Chondrocyte (in vitro differentiated cells): Measurements from ENCODE around the gene TMEM248. TPM values are rescaled to one million over a fixed set of nuclear protein-coding genes. Genes with fewer than 3 reads are reported as not detected.
A peak's percentile ranks its signal among the peaks of the same experiment; 100 is the strongest.

Source experiments
- DNase-seq: peaks from one replicate; pipeline ENCODE4 v3.0.0; 2021; ENCODE audit warnings: mixed read lengths, low spot score
- H3K27ac Mint-ChIP-seq: one replicate; pipeline ENCODE4 v1.8.0; 2021; ENCODE audit warnings: mild to moderate bottlenecking, moderate library complexity, mixed read lengths; ENCODE audit not compliant: unreplicated experiment
- H3K27me3 Mint-ChIP-seq: 2 replicates; pipeline ENCODE4 v1.8.0; 2021; ENCODE audit warnings: low read depth, mixed read lengths
- H3K36me3 Mint-ChIP-seq: 2 replicates; pipeline ENCODE4 v1.8.0; 2021; ENCODE audit warnings: low read depth, mixed read lengths
- H3K4me1 Mint-ChIP-seq: 2 replicates; pipeline ENCODE4 v1.8.0; 2021; ENCODE audit warnings: low read depth, mild to moderate bottlenecking, mixed read lengths
- H3K4me3 Mint-ChIP-seq: one replicate; pipeline ENCODE4 v1.8.0; 2021; ENCODE audit warnings: mild to moderate bottlenecking, moderate library complexity, mixed read lengths; ENCODE audit not compliant: unreplicated experiment
- H3K9me3 Mint-ChIP-seq: 2 replicates; pipeline ENCODE4 v1.8.0; 2021; ENCODE audit warnings: low read depth, mixed read lengths
- total RNA-seq: library from RNA; stranded (reverse); gene quantifications from 3 replicates; pipeline ENCODE4 v1.2.1, GENCODE V29; 2021
- TF ChIP-seq, protein P1 (sequence below): fragments of 200-600 bp; sonication (generic); IDR thresholded peaks from 2 replicates; pipeline ENCODE4 v1.5.0; 2021; ENCODE audit warnings: antibody characterized with exemption, mild to moderate bottlenecking, moderate library complexity

TMEM248 gene
- total RNA-seq, 1 donor from 2014 or later, result 83.0 TPM

DNA sequence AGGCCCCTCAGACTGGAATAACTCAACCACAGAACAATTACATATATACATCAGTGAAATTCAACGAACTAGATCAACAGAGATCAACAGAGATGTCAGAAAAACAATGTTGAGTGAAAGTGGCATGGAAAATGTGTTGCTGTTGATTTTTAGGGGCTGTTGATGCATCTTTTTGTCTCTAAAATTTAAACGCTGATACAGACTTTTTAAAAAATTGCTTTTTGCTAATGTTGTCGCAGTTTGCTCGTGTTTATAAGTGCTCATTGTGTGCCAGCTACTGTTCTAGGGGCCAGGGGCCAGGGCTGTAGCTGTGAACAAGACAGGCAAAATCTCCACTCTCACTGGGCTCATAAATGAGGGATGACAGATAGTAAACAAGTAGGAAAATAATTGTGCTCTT, 18.3 kb downstream of the TMEM248 start:
- TF ChIP-seq, protein P1, sequence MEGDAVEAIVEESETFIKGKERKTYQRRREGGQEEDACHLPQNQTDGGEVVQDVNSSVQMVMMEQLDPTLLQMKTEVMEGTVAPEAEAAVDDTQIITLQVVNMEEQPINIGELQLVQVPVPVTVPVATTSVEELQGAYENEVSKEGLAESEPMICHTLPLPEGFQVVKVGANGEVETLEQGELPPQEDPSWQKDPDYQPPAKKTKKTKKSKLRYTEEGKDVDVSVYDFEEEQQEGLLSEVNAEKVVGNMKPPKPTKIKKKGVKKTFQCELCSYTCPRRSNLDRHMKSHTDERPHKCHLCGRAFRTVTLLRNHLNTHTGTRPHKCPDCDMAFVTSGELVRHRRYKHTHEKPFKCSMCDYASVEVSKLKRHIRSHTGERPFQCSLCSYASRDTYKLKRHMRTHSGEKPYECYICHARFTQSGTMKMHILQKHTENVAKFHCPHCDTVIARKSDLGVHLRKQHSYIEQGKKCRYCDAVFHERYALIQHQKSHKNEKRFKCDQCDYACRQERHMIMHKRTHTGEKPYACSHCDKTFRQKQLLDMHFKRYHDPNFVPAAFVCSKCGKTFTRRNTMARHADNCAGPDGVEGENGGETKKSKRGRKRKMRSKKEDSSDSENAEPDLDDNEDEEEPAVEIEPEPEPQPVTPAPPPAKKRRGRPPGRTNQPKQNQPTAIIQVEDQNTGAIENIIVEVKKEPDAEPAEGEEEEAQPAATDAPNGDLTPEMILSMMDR, result no peak
- H3K36me3 Mint-ChIP-seq, result peaks cover 6% of the 10 kb centered on the region
- peaks cover 19% of the 10 kb centered on the region for H3K4me1 Mint-ChIP-seq

DNA sequence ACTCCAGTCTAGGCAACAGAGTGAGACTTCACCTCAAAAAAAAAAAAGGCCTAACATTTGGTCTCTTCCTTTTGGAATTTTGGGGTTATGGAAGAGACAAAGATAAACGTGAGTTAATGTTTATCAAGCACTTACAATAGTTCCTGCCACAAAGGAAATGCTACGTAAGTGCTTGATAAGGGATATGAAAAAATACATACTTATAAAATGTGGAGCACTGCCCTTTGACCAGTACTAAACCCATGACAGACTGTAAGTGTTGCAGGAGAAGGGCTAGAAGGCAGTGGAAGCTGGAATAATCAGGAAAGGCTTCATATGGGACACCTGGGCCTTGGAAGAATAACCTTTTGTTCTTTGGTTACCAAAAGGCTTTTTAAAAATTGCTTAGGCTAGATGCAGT, 25.5 kb downstream of the TMEM248 start:
- Mint-ChIP-seq H3K27ac (no peak overlapping the region), H3K9me3 (no peaks in the 10 kb centered on the region), H3K36me3 (peaks cover 27% of the 10 kb centered on the region), H3K4me3 (no peak overlapping the region), H3K27me3 (no peaks in the 10 kb centered on the region), H3K4me1 (peaks cover 9% of the 10 kb centered on the region)
- TF ChIP-seq, protein P1, result no peak
- DNase-seq, result no peak

More for the DNA sequence above, 18.3 kb downstream of the TMEM248 start:
- H3K4me3 Mint-ChIP-seq, result no peak overlapping the region
- no peaks in the 10 kb centered on the region for H3K27me3 Mint-ChIP-seq
- no peak for DNase-seq
- H3K27ac Mint-ChIP-seq, result no peak overlapping the region
- H3K9me3 Mint-ChIP-seq, result no peaks in the 10 kb centered on the region

DNA sequence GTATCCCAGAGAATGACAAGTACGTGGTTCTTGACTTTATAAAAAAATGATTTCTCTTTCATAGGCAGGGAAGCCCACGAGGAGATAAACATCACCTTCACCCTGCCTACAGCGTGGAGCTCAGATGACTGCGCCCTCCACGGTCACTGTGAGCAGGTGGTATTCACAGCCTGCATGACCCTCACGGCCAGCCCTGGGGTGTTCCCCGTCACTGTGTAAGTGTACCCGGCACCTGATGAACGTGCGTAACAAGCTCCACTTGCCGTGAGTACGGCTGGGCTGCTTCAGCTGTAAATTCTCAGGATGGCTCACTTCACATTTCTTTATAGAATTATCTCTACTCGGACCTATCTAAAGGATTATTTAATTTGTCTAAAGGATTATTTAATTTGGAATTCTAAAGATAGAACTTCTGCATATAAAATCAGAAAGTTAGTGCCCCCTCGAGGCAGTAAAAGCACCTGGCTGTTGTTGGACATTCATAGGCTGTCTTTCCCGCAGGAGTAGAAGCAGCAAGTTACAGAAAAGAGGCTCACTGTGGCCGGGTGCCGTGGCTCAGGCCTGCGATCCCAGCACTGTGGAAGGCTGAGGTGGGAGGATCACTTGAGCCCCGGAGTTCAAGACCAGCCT, 27.6 kb downstream of the TMEM248 start:
- H3K27ac Mint-ChIP-seq, result peak overlapping the region; percentile 41
- peaks cover 25% of the 10 kb centered on the region for H3K36me3 Mint-ChIP-seq
- no peaks in the 10 kb centered on the region for H3K9me3 Mint-ChIP-seq

DNA sequence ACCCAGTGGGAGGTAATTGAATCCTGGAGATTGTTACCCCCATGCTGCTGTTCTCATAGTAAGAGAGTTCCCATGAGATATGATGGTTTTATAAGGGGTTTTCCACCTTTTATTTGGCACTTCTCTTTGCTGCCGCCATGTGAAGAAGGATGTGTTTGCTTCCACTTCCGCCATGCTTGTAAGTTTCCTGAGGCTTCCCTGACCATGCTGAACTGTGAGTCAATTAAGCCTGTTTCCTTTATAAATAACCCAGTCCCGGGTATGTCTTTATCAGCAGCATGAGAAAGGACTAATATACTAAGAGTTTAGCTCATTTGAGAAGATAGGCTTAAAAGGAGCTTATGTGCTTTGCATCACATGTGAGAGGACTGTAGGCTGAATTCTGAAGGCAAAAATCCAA, 29.3 kb downstream of the TMEM248 start:
- H3K9me3 Mint-ChIP-seq, result no peaks in the 10 kb centered on the region
- no peaks in the 10 kb centered on the region for H3K27me3 Mint-ChIP-seq
- peaks cover 23% of the 10 kb centered on the region for H3K4me1 Mint-ChIP-seq
- H3K36me3 Mint-ChIP-seq, result peaks cover 21% of the 10 kb centered on the region
- no peak overlapping the region for H3K4me3 Mint-ChIP-seq
- peak overlapping the region; percentile 22 for H3K27ac Mint-ChIP-seq
- DNase-seq, result no peak
- TF ChIP-seq, protein P1, result no peak

More for the DNA sequence above, 27.6 kb downstream of the TMEM248 start:
- DNase-seq, result no peak
- TF ChIP-seq, protein P1, result no peak
- H3K27me3 Mint-ChIP-seq, result no peaks in the 10 kb centered on the region
- no peak overlapping the region for H3K4me3 Mint-ChIP-seq
- peaks cover 23% of the 10 kb centered on the region for H3K4me1 Mint-ChIP-seq

DNA sequence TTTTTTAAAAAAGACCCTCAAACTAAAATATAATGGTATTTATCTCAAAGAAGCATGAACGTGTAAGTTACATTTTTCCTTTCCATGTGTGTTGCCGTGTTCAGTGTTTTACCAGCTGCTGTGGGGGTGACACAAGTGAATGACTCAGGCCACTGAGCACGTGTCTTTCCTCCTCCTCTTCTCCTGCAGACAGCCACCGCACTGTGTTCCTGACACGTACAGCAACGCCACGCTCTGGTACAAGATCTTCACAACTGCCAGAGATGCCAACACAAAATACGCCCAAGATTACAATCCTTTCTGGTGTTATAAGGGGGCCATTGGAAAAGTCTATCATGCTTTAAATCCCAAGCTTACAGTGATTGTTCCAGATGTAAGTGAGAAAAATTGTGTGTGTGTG, 29.7 kb downstream of the TMEM248 start:
- Mint-ChIP-seq H3K4me1 (peaks cover 23% of the 10 kb centered on the region), H3K36me3 (peaks cover 19% of the 10 kb centered on the region), H3K27ac (peak overlapping the region; percentile 78), H3K4me3 (no peak overlapping the region), H3K27me3 (no peaks in the 10 kb centered on the region), H3K9me3 (no peaks in the 10 kb centered on the region)
- DNase-seq, result no peak
- TF ChIP-seq, protein P1, result peak; percentile 10
